ENCODE data around the gene NOSIP.
A peak's percentile ranks its signal among the peaks of the same experiment; 100 is the strongest.

NOSIP gene

GRCh38 chr19:49528211-49528771 lies 52.1 kb downstream of the NOSIP start:
- DNase-seq (no peak), ATAC-seq (no peak)
- H3K4me3 Mint-ChIP-seq, result peak overlapping the region; percentile 81 to 91
- H3K27ac Mint-ChIP-seq, result no peak overlapping the region
- peaks cover 26% of the 10 kb centered on the region for H3K4me1 Mint-ChIP-seq
- no peaks in the 10 kb centered on the region for H3K27me3 Mint-ChIP-seq
- no peaks in the 10 kb centered on the region for H3K9me3 Mint-ChIP-seq

GRCh38 chr19:49524812-49525455 lies 55.4 kb downstream of the NOSIP start:
- peaks cover 17% of the 10 kb centered on the region for H3K4me1 Mint-ChIP-seq
- no peak overlapping the region for H3K4me3 Mint-ChIP-seq
- no peak overlapping the region for H3K27ac Mint-ChIP-seq
- DNase-seq (no peak), ATAC-seq (no peak)
- no peaks in the 10 kb centered on the region for H3K9me3 Mint-ChIP-seq
- H3K27me3 Mint-ChIP-seq, result no peaks in the 10 kb centered on the region

GRCh38 chr19:49520705-49521319 lies 59.5 kb downstream of the NOSIP start:
- Mint-ChIP-seq H3K27ac (peak overlapping the region in 1 of 2 donors; percentile 27), H3K4me1 (peaks cover 3% of the 10 kb centered on the region), H3K9me3 (no peaks in the 10 kb centered on the region), H3K4me3 (no peak overlapping the region), H3K27me3 (no peaks in the 10 kb centered on the region)
- ATAC-seq (no peak), DNase-seq (no peak)

- Mint-ChIP-seq H3K4me3 (no peak overlapping the region), H3K9me3 (no peaks in the 10 kb centered on the region), H3K27me3 (no peaks in the 10 kb centered on the region), H3K27ac (no peak overlapping the region), H3K4me1 (peaks cover 26% of the 10 kb centered on the region)
- ATAC-seq (no peak), DNase-seq (no peak)
Measured at GRCh38 chr19:49518033-49518432, 62.3 kb downstream of the NOSIP start.

- Mint-ChIP-seq H3K27ac (peak overlapping the region in 1 of 2 donors; percentile 1), H3K9me3 (no peaks in the 10 kb centered on the region), H3K27me3 (no peaks in the 10 kb centered on the region), H3K4me1 (peaks cover 44% of the 10 kb centered on the region), H3K4me3 (no peak overlapping the region)
- no peak for DNase-seq
- no peak for ATAC-seq
Measured at GRCh38 chr19:49515767-49516166, 64.6 kb downstream of the NOSIP start.

- H3K9me3 Mint-ChIP-seq, result no peaks in the 10 kb centered on the region
- no peak for DNase-seq
Measured at GRCh38 chr19:49514151-49514550, 66.2 kb downstream of the NOSIP start.

GRCh38 chr19:49513746-49514118 lies 66.6 kb downstream of the NOSIP start:
- Mint-ChIP-seq H3K27ac (peak overlapping the region; percentile 66 to 95), H3K4me3 (peak overlapping the region; percentile 91 to 97), H3K9me3 (no peaks in the 10 kb centered on the region), H3K27me3 (no peaks in the 10 kb centered on the region), H3K4me1 (peaks cover 44% of the 10 kb centered on the region)
- peak; percentile 39 for ATAC-seq
- no peak for DNase-seq

More at GRCh38 chr19:49514151-49514550, 66.2 kb downstream of the NOSIP start:
- H3K27ac Mint-ChIP-seq, result peak overlapping the region in 1 of 2 donors; percentile 66
- H3K4me1 Mint-ChIP-seq, result peaks cover 44% of the 10 kb centered on the region
- peak overlapping the region; percentile 91 to 97 for H3K4me3 Mint-ChIP-seq
- no peak for ATAC-seq
- H3K27me3 Mint-ChIP-seq, result no peaks in the 10 kb centered on the region

GRCh38 chr19:49512970-49513745 lies 67.2 kb downstream of the NOSIP start:
- H3K27me3 Mint-ChIP-seq, result no peaks in the 10 kb centered on the region
- ATAC-seq, result peak; percentile 79
- H3K4me3 Mint-ChIP-seq, result peak overlapping the region; percentile 91 to 97
- no peak for DNase-seq
- no peaks in the 10 kb centered on the region for H3K9me3 Mint-ChIP-seq
- peak overlapping the region; percentile 24 to 95 for H3K27ac Mint-ChIP-seq
- peaks cover 44% of the 10 kb centered on the region for H3K4me1 Mint-ChIP-seq

- DNase-seq, result no peak
- no peak for ATAC-seq
- H3K27me3 Mint-ChIP-seq, result no peaks in the 10 kb centered on the region
- no peak overlapping the region for H3K27ac Mint-ChIP-seq
- H3K4me3 Mint-ChIP-seq, result no peak overlapping the region
- no peaks in the 10 kb centered on the region for H3K9me3 Mint-ChIP-seq
- peaks cover 35% of the 10 kb centered on the region for H3K4me1 Mint-ChIP-seq
Measured at GRCh38 chr19:49507803-49508494, 72.4 kb downstream of the NOSIP start.

GRCh38 chr19:49506575-49507105 lies 73.7 kb downstream of the NOSIP start:
- H3K27ac Mint-ChIP-seq, result peak overlapping the region in 1 of 2 donors; percentile 71
- no peak overlapping the region for H3K4me3 Mint-ChIP-seq
- ATAC-seq, result peak; percentile 89

More at GRCh38 chr19:49506575-49507105, 73.7 kb downstream of the NOSIP start:
- DNase-seq, result peak; percentile 74 to 76
- peaks cover 37% of the 10 kb centered on the region for H3K4me1 Mint-ChIP-seq
- no peaks in the 10 kb centered on the region for H3K9me3 Mint-ChIP-seq
- H3K27me3 Mint-ChIP-seq, result no peaks in the 10 kb centered on the region

All from stimulated activated naive CD8-positive, alpha-beta T cell treated with anti-CD3 and anti-CD28 coated beads, Interleukin-15, amount 100 ng/mL, for 72 hours (primary cell).